IPS-18c (cell line): ENCODE results near the gene ALDOC.
A peak's percentile ranks its signal among the peaks of the same experiment; 100 is the strongest.

ENCODE experiments used
- H3K4me3 ChIP-seq: 2 replicates; pipeline ENCODE4 v1.7.0; 2013; ENCODE audit warnings: low read depth, mild to moderate bottlenecking, low read length, moderate library complexity; ENCODE audit not compliant: insufficient read depth
- H3K9me3 ChIP-seq: one replicate; pipeline ENCODE4 v1.6.1; 2013; ENCODE audit warnings: mild to moderate bottlenecking, low read length, moderate library complexity; ENCODE audit not compliant: control insufficient read depth, insufficient read depth

The ALDOC gene

DNA sequence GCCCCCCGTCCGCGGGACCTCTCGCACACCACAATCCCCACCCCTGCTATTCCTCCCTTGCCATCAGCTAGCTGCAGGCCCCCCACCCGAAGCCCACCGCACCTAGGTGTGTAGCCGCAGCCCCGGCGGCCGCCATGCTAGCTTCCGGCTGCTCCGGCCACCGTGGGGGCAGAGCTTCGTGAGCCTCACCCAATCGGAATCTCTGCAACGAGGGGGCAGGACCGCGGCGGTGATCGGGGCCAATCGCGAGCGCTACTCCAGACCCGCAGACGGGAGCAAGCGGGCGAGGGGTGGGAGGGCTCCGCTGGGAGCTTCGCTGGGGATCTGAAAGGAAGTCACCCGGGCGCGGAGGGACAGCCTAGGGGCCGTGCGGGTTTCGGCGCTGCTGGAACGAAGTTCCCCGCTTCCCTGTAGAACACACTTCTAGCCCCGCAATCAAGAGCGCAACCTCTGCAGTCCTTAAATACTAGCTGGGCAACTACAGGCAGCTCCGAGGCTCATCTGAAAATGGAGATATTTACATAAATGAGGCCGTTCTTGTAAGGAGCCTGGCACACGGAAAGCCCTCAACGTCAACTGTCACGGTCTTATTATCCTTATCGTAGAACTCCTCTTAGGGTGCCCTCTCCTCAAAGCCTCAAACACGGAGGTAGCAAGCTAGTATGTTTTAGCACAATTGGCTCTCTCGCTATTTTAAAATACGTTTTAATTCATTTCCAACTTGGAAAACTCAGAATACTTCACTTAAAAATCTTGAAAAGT is 5.2 kb downstream of the ALDOC start, which contains the start of gene PIGS:
Gene PIGS (minus strand): TSS at position 164 of the 762 bp plus-strand sequence. CDS start 28 bp downstream, at position 136.
- Histone ChIP-seq H3K9me3 (no peaks in the 10 kb centered on the region), H3K4me3 (peak within 1 kb of the TSS; percentile 94)

DNA sequence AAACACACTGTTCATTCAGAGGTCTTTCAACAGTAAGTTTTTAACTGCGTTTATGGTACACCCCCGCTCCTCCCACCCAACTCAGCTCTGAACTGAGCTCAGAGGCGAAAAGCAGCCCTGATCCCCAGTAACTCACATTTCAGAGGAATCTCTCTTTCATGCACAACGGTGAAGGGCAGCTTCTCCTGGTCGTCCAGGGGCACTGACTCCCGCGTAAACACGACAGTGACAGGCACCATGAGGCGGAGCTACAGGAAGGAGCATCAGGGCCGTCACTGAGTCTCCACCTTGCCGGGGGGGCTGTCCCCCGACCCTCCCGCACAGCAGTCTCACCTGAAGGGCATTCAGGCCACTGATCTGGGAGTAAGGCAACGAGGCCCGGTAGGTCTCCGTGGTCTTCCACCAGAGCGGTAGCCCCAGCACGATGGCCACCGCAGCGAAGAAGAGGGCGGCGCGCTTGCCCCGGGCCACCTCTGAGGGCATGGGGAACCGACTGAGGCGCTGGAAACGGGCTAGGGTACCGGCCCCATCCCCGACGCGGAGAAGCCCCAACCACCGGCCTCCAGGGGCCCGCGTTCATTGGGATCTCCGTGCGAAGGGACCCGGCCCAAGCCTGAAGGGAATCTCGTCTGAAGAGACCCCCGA is 5.9 kb downstream of the ALDOC start:
- Histone ChIP-seq H3K9me3 (no peaks in the 10 kb centered on the region), H3K4me3 (peak overlapping the region; percentile 94)

DNA sequence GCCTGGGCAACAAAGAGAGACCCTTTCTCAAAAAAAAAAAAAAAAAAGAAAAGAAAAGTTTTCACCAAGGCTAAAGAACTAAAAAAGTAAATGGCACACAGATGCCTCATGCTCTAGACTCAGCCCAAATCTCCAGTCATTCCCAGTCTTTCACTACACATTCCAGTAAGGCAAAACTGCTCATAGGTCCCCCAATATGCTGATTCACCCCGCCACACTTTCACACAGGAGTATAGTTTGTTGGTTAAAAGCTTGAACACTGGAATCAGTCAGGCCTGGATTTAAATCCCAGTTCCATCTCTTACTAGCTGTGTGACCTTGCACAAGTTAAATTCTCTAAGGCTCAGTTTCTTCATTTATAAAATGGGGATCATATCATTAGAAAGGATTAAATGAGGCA is 7.2 kb downstream of the ALDOC start:
- Histone ChIP-seq H3K9me3 (no peaks in the 10 kb centered on the region), H3K4me3 (no peak overlapping the region)

DNA sequence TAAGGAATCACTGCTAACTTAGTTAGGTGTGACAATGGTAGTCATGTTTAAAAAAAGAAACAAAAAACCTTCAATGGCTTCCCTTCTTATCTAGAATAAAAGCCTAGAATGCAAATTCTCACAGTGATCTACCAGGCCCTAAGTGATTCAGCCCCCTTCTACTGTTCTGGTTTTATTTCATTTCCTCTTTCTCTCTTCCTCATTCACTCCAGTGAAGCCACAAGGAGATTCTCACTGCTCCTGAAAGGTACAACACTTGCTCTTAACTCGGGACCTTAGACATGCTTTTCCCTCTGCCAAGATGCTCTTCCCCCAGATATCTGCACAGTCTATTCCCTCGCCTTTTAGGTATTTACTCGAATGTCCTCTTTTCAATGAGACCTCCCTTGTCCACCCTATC is 9.1 kb downstream of the ALDOC start:
- Histone ChIP-seq H3K9me3 (no peaks in the 10 kb centered on the region), H3K4me3 (no peak overlapping the region)

DNA sequence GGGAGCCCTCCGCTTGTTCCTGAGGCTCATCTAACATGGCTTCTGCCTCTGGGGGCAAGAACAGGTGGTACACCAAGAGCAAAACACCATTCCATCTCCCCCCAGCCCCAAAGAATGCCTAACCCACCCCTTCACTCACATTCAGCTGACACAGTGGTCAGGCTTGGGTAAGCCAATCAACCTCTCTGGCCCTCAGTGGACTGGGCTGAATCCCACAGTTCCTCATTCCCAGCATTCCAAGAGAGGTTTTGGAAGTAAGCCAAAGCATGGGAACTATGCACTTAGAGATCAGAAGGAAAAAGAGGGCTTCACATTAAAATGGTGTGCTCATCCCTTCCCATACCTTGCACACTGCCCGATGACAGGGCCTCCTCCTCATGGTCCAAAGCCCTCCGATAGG is 13.2 kb downstream of the ALDOC start:
- Histone ChIP-seq H3K4me3 (no peak overlapping the region), H3K9me3 (no peaks in the 10 kb centered on the region)

DNA sequence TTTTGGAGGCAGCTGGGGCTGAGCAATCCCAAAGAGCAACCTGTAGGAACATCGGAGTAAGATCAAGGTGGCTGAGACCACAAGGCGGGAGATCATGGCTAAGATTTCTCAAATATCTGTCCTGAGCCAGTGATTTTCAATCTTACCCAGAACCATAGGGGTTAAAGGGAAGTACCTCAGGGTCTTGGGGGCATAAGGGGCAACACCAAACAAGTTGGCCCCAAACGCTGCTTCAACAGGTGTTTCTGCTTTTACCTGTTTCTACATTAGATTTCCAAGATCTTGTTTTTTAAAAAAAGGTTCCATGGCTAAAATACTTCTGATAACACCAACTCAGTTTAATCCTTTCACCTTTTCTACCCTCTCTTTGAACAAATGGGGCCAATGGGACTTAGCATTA is 21.7 kb downstream of the ALDOC start:
- Histone ChIP-seq H3K9me3 (no peaks in the 10 kb centered on the region), H3K4me3 (no peak overlapping the region)

DNA sequence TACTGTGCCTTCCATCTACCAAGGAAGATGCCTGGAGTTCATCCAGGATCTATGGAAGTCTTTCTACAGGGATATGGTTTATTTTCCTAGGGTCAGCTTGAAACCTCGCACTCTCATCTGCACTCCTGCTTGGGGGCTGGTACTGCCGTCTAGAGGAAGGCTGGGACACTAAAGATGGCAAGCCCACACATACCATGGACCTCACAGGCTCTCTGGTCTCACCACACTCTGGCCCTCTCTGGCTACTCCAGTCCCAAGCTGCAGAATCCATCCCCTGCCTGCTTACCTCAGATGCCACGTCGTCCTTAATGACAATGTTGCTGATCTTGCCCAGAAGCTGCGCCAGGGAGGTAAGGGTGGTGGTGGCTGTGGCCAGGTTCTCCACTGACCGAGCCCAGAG is 22.1 kb downstream of the ALDOC start:
- Histone ChIP-seq H3K9me3 (no peaks in the 10 kb centered on the region), H3K4me3 (no peak overlapping the region)

DNA sequence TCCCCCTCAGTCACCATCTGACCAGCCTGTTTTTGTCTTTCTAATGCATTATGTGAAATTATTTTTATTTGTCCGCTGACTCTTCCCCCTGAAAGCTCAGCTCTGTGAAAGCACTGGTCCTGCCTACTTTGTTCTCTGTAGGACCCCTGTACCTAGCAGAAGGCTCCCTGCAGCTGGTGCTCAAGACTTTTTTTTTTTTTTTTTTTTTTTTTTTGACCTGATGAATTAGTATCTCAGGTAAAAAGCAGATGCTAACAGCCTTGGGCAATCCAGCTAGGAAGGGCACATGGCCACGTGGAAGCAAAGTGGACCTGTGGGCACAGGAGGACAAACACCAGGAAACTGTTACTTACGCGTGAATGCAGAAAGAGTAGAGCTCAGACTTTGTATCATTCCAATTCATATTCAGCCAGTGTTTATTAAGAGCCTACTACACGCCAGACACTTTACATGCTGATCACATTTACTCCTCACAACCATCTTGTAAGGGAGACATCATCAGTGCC is 23.6 kb downstream of the ALDOC start:
- Histone ChIP-seq H3K9me3 (no peaks in the 10 kb centered on the region), H3K4me3 (no peak overlapping the region)

DNA sequence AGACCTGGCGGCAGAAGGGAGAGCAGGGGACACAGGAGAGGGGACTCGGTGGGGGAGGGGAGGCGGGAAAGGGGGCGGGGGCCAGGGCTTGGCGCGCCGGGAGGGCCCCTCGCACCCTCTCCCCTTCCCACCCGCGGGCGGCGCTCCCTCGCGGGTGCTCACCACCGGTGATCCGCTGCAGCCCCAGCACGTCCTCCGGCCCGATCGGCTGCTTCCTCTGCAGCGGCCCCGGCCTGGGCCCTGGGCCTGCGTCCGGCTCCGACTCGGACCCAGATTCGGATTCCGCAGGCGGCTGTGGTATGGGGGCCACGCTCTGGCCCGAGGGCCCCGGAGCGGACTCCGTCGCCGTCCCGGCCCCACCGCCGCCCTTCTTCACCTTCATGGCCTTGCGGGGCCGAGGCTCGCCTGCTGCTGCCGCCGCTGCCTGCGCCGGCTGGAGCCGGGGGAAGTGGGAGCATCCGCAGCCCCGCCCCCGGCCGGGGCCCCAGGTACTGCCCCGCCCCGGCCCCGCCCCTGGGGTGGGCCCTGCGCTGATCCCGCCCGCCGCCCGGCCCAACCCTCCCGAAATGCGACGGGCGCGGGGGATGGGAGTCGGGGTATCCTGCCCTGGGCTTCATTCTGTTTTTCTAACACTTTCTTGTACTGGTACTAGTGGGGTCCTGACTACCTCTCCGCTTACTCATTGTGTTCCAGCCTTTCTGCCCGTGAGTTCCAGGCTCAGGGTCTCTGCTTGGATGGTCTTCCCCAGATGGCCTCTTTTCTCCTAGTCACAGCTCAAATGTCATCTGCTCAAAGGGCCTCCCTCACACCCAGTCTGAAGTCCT is 24.3 kb downstream of the ALDOC start, which contains the start of gene UNC119:
Gene UNC119 (minus strand): TSS at position 449 of the 824 bp plus-strand sequence. CDS start 67 bp downstream, at position 382.
- H3K9me3 ChIP-seq, result no peaks in the 10 kb centered on the region
- peak within 1 kb of the TSS; percentile 84 for H3K4me3 ChIP-seq

DNA sequence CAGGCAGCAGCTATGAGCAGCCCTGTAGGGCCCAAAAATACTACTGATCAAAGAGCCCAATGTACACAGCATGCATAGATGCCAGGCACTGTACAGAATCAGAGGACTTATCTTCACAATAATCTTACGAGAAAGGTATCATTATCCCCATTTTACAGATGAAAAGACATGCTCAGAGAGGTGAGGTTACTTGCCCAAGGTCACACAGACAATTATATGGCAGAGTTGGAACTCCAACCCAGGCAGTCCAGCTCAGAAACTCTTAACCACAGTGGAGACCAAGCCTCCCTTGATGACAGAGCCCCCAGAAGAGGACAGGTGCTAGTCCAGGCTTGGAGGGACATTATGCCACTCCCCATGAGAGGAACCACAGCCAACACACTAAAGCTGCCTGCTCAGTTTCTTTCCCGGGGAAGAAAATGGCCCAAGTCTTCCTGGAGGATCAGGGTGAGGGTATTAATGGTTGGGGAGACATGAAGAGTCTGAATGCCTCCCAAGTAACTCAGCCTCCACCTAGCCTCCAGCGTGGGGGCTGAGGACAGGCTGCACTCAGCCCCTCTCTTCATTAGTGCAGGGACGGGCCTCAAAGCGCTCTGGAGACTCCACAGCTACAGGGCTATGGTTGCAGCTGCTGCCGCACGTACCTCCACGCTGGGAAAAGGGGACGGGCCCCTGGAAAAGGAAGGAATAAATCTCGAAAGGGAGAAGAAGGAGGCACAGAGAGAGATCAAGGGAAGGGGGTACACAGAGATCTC is 25.1 kb downstream of the ALDOC start:
- Histone ChIP-seq H3K9me3 (no peaks in the 10 kb centered on the region), H3K4me3 (peak overlapping the region; percentile 84)

DNA sequence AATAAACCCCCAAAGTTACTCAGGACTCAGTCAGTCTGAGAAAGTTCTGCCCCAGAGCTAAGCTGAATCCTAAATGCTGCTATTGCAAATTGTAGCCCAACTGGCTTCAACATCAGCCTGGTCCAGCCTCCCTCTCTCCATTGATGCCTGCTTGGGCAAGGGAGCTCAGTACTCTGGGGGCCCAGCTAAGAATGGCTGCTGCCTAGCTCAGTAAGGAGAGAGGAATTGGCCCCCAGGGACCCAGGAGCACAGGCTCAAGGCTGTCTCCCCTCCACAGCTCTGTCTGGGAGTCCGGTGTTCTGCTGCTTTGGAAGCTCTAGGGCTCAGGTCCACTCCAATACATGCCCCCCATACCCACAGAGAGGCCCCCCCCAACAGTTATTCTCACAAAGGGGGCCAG is 25.8 kb downstream of the ALDOC start:
- H3K9me3 ChIP-seq, result peaks cover 2% of the 10 kb centered on the region
- H3K4me3 ChIP-seq, result no peak overlapping the region

DNA sequence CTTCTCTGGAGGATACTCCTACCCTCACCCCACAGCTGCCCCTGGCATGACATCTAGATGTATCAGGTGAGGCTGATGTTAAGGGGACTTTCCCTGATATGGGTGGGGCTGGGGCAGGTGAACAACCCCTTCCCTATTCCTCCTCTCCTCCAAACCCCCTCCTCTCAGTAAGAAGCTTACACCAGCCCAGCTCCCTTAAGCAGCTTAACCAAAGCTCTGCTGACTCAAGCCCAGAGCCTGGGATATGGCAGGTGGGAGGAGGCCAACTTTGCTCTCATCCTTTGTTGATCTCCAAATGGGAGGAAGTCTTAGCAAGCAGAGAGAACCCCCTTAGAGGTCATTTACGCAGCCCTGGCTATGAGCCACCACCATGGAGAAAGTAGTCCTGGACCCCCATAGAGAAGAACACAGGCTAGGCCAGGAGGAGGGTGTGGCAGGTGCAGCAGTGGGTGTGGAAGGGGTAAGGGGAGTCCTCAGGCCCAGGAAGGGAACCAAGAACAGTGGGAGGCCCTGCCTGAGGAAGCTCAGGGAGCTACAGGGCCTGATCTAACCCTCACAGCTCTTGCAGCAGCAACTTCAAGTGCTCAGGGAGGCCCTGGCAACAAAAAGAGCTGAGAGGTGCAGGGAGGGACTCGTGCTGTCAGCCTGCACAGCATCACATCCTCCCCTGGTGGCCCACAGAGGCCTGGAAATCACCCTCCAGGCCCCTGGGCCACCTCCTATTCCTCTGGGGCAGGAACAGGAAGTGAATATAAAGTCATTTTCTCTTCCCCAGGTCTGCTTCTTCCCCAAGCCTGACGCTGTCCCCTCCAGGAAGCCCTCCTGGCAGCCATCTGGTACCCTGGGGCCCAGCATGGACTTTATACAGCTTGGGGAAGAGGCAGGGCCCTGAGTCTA is 27.2 kb downstream of the ALDOC start:
- peaks cover 2% of the 10 kb centered on the region for H3K9me3 ChIP-seq
- no peak overlapping the region for H3K4me3 ChIP-seq

DNA sequence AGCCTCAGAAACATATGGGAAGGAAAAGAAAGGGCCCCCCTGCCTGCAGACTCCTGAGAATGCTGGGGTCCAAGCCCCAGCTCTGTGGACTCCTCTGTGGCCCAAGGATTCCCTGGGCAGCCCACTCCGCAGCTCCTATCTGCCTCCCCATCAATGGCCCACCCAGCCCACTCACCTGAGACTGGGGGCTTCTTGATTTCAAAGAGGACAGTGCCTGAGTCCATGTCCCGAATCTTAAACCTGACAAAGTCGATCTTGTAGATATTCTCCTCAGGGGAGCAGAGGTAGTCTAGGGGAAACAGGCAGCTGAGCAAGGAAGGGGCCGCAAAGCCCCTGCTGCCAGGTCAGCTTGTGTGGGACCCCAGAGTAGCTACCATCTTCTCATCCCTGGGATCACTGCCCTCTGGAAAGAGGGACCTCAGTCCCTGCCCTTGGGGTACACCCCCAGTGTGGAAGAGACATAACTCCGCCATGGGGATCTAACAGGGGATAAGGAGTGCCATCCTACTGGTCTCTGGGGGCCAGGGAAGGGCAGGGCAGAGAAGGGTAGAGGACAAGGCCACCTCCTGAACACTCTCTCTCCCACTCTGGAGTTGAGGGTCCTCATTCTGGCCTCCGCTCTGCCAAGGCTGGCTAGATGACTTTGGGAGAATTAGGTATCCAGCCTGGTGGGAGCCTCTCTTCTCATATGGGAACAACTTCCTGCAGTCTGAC is 28.1 kb downstream of the ALDOC start:
- peaks cover 2% of the 10 kb centered on the region for H3K9me3 ChIP-seq
- H3K4me3 ChIP-seq, result no peak overlapping the region

DNA sequence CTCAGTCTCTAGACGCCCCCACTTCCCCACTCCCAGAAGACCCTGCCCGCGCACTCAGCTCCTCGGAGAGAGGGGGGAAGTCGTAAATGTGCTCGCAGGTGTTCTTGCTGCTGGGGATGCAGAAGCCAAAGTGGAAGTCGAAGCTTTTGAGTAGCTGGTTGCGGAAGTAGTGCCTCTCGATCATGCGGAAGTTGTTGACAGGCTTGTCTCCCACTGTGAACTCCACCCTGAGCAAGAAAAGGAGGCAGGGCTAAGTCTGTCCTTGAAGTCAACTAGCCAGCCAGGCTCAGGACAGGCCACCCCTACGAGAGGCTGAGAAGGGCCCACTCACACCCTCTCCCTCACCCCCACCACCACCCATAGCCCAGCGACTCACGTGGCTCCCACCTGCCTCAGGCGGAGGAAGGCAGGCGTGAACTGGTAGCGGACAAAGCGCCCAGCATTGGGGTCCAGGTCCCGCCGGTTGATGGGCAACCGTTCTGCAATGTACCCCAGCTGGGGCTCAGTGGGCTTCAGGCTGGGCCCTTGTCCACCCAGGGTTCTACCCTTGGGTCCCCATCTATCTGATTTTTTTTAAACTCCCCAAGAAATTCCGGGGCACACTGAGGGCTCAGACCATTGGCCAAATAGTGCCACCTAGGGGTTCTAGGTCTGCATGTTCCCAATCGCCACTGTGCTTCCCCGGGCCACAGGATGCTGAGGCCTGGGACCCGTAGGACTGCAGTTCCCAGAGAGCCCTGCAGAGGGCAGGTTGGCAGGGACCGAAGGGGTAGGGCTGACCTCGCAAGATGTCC is 28.9 kb downstream of the ALDOC start:
- Histone ChIP-seq H3K4me3 (no peak overlapping the region), H3K9me3 (peaks cover 2% of the 10 kb centered on the region)

DNA sequence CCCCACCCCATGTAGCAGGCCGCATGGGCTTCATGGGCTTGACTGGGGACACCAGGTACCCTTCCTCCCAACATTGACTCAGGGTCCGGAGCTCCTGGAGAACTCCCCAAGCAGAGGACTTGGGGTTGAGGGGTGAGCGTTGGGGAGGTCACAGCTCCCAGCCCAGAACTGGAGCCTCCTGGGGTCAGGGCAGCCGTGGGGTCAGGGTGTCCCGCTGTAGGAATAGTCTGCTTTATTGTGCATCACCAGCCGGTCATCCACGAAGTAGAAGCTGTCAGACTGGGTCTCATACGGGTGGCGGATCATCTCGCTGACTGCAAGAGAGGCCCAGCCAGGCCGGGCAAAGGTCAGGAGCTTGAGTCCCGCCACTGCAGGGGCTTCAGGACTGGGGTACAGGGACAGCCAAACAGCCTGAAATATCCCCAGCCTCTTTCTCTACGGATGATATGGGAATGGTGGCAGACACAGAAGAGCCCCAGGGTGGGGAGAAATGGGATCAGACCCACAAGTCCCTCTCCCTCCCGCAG is 29.5 kb downstream of the ALDOC start:
- H3K4me3 ChIP-seq, result no peak overlapping the region
- peaks cover 2% of the 10 kb centered on the region for H3K9me3 ChIP-seq
